ENCODE measurements around the gene SELENOO. TPM values are rescaled to one million over a fixed set of nuclear protein-coding genes. Genes with fewer than 3 reads are reported as not detected.

Gene SELENOO
- total RNA-seq, 1 experiment from 2014 or later: 19.0 TPM

GRCh38 chr22:50245214-50246072 is 44.6 kb downstream of the SELENOO start:
- H4K5ac ChIP-seq (ENCODE audit: insufficient read length, low read depth, low read length): no peak overlapping the region
- H3K79me2 ChIP-seq (ENCODE audit: insufficient read depth, low read length): peaks cover 6% of the 10 kb centered on the region; the same call in 1 of the 2 replicates
- no peak overlapping the region for H3K56ac ChIP-seq (ENCODE audit: insufficient read length, low read depth, low read length)
- no peak overlapping the region for H2BK15ac ChIP-seq (ENCODE audit: low read depth, low read length)
- H3K4ac ChIP-seq (ENCODE audit: low read depth, low read length): no peak overlapping the region; the same call in 1 of the 2 replicates
- no peaks in the 10 kb centered on the region for H4K20me1 ChIP-seq (ENCODE audit: control insufficient read depth, insufficient read depth, insufficient read length)
- no peaks in the 10 kb centered on the region for H3K27me3 ChIP-seq (ENCODE audit: insufficient read depth, low read length)
- Mint-ChIP-seq H3K36me3 (ENCODE audit: insufficient read depth in 1 of 3, low read depth in 3 of 3) (peaks cover 0 to 17% (median 5%) of the 10 kb centered on the region in 3 experiments; a peak in 3 of 7 replicates), H3K27me3 (ENCODE audit: low read depth) (no peaks in the 10 kb centered on the region; the same call in 1 of the 2 replicates), H3K9me3 (no peaks in the 10 kb centered on the region), H3K27ac (peak overlapping the region; percentile 98 to 99 (median 99); a peak in 6 of 7 replicates), H3K4me3 (peak overlapping the region; percentile 96 to 98), H3K4me1 (peaks cover 25 to 39% of the 10 kb centered on the region in 2 experiments)
- H3K79me1 ChIP-seq (ENCODE audit: insufficient read depth, low read depth, low read length, poor library complexity, severe bottlenecking): no peaks in the 10 kb centered on the region
- H3K9me3 ChIP-seq (ENCODE audit: control insufficient read depth, low read depth, low read length): no peaks in the 10 kb centered on the region
- H2AK5ac ChIP-seq (ENCODE audit: insufficient read length, low read length): no peak overlapping the region
- H3K4me1 ChIP-seq (ENCODE audit: insufficient read depth, low read length): no peaks in the 10 kb centered on the region
- H2AFZ ChIP-seq (ENCODE audit: low read length): no peak overlapping the region
- no CpG with 5 or more reads among the region's 53 CpGs for WGBS (ENCODE audit: extremely low coverage, insufficient read length, low lambda C conversion rate)
- no peak overlapping the region for H4K8ac ChIP-seq (replicated peaks; ENCODE audit: insufficient read length, low read depth, low read length)
- H3T11ph ChIP-seq (ENCODE audit: low read length): no peak overlapping the region
- H3K23me2 ChIP-seq (ENCODE audit: insufficient read length, low read depth, low read length, poor library complexity, severe bottlenecking): peaks cover 22% of the 10 kb centered on the region
- H3K27ac ChIP-seq (ENCODE audit: insufficient read length, low read depth, low read length): no peak overlapping the region
- H3K4me2 ChIP-seq (ENCODE audit: insufficient read depth, insufficient read length, low read length): peak overlapping the region; percentile 92
- no peak overlapping the region for H2BK5ac ChIP-seq (ENCODE audit: insufficient read length, low read length)
- H2BK12ac ChIP-seq (ENCODE audit: insufficient read length, low read depth, low read length): no peak overlapping the region
- H3K9ac ChIP-seq (ENCODE audit: extremely low read depth, insufficient read length, low read length): peak overlapping the region; percentile 84
- H2BK20ac ChIP-seq (ENCODE audit: low read depth, low read length, poor library complexity, severe bottlenecking): no peak overlapping the region
- peak overlapping the region; percentile 96 for H3K14ac ChIP-seq (ENCODE audit: insufficient read depth, low read length)
- H3K18ac ChIP-seq (ENCODE audit: insufficient read length, low read depth, low read length): peak overlapping the region; percentile 84
- H4K91ac ChIP-seq (ENCODE audit: insufficient read length, low read depth, low read length): no peak overlapping the region
- H3K23ac ChIP-seq (ENCODE audit: insufficient read length, low read depth, low read length): no peak overlapping the region
- H2BK120ac ChIP-seq (ENCODE audit: low read depth, low read length, poor library complexity, severe bottlenecking): no peak overlapping the region
- no peak for DNase-seq
- TF ChIP-seq CTCF (conservative IDR thresholded peaks at IDR 0.05): no peak

Measured in H9 (cell line).